Lung (tissue), 12 donors: ENCODE data around the gene CCDC167. TPM values are rescaled to one million over a fixed set of nuclear protein-coding genes. Genes with fewer than 3 reads are reported as not detected.
A peak's percentile ranks its signal among the peaks of the same experiment; 100 is the strongest.

ENCODE experiments used
- ATAC-seq: fragments of 200-7000 bp; cut with Tn5 transposase; one replicate; pipeline ENCODE4 v1.9.1; 2020; ENCODE audit warnings: moderate number of reproducible peaks; ENCODE audit not compliant: insufficient read depth, low FRiP score
- DNase-seq, 3 donors: peaks; one replicate each; pipeline ENCODE4 v3.0.0-alpha.2; 2013 to 2017
- H3K27ac ChIP-seq, 2 donors: one replicate each; pipeline ENCODE4 v1.5.1; 2013; ENCODE audit warnings: mild to moderate bottlenecking in 2 of 2, moderate library complexity in 2 of 2, control low read depth in 1 of 2, inconsistent platforms in 1 of 2, low read depth in 1 of 2, low read length in 1 of 2
- H3K27me3 ChIP-seq, 3 donors: one replicate each; pipeline ENCODE4 v1.5.1; 2013; ENCODE audit warnings: low read length in 2 of 3; ENCODE audit not compliant: control insufficient read depth in 3 of 3, insufficient read depth in 3 of 3
- H3K36me3 ChIP-seq, 4 donors: one replicate each; pipeline ENCODE4 v1.5.1; 2013; ENCODE audit warnings: low read length in 4 of 4, mild to moderate bottlenecking in 1 of 4, moderate library complexity in 1 of 4; ENCODE audit not compliant: control insufficient read depth in 4 of 4, insufficient read depth in 4 of 4
- H3K4me1 ChIP-seq, 5 donors: one replicate each; pipeline ENCODE4 v1.5.1; 2013; ENCODE audit warnings: low read length in 5 of 5, mild to moderate bottlenecking in 2 of 5, moderate library complexity in 1 of 5; ENCODE audit not compliant: control insufficient read depth in 5 of 5, insufficient read depth in 5 of 5
- H3K4me3 ChIP-seq: one replicate; pipeline ENCODE4 v1.5.1; 2013; ENCODE audit warnings: mild to moderate bottlenecking, control low read depth, moderate library complexity
- H3K9ac ChIP-seq, 2 donors: one replicate each; pipeline ENCODE4 v1.5.1; 2013; ENCODE audit warnings: low read length in 2 of 2, control low read depth in 1 of 2; ENCODE audit not compliant: insufficient read depth in 1 of 2
- H3K9me3 ChIP-seq, 4 donors: one replicate each; pipeline ENCODE4 v1.5.1; 2013; ENCODE audit warnings: low read length in 3 of 4, mild to moderate bottlenecking in 1 of 4, moderate library complexity in 1 of 4; ENCODE audit not compliant: control insufficient read depth in 4 of 4, insufficient read depth in 3 of 4
- CTCF ChIP-seq: IDR thresholded peaks from 2 replicates; pipeline ENCODE4 v1.5.1; 2012; ENCODE audit warnings: mild to moderate bottlenecking; ENCODE audit errors: control extremely low read depth, extremely low read depth
- WGBS, 2 donors: extraction: QIAGEN DNeasy Blood & Tissue Kit; methylation state at CpG; one replicate each; pipeline ENCODE4 v1.1.7; 2013; 5-methylcytosine and 5-hydroxymethylcytosine counted together
- polyA plus RNA-seq, 2 donors: library from polyadenylated mRNA; stranded (reverse); fragments of 200-250 nt; gene quantifications; one replicate each; pipeline ENCODE4 v1.2.1, GENCODE V29; 2013
- total RNA-seq, 2 donors: library from RNA; depleted of rRNA in 1 of 2; stranded (reverse); fragments of >200 nt in 1 of 2; gene quantifications; one replicate each; pipeline ENCODE4 v1.2.1, GENCODE V29; 2014 to 2021
- donor health status: control.
- donor health status: control.
- donor health status: Bipolar disorder and iron deficiency.
- donor health status: healthy.
- donor health status: DM: yes; HTN: yes; CAD: no.

Gene CCDC167
- total and polyA plus RNA-seq, 4 donors: 13.4 to 54.6 (median 23.1) TPM

DNA sequence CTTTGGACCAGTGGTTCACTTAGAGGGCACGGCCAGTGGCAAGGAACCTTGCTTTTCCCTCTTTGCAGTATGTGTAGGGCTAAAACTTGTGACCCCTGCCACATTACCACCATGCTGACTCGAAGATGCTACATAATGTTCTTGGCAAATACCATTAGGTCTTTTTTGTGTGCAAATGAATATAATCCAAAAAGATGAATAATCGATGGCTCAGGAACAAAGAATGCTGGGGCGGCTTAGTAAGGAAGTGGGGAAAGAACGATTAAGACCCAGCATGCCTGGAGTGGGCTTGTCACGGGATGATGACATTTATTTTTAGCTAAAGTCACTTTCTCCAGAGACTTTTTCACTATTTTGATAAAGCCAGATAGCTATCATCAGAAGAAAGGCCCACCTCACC lies 43.6 kb downstream of the CCDC167 start:
- Histone ChIP-seq H3K9me3 (no peaks in the 10 kb centered on the region), H3K27me3 (no peaks in the 10 kb centered on the region), H3K4me3 (no peak overlapping the region), H3K9ac (no peak overlapping the region), H3K4me1 (no peaks in the 10 kb centered on the region), H3K36me3 (peaks cover 27 to 47% (median 42%) of the 10 kb centered on the region in 4 donors), H3K27ac (no peak overlapping the region)
- no peak for TF ChIP-seq CTCF
- 93 to 95% methylated on average over 6 of the region's 6 CpGs for WGBS, 2 donors
- DNase-seq: no peak
- ATAC-seq: no peak

- H3K9ac ChIP-seq: no peak overlapping the region
- H3K4me1 ChIP-seq: no peaks in the 10 kb centered on the region
- no peak for DNase-seq
- no peaks in the 10 kb centered on the region for H3K9me3 ChIP-seq
- H3K36me3 ChIP-seq: peaks cover 27 to 48% (median 37%) of the 10 kb centered on the region in 4 donors
- H3K27me3 ChIP-seq: no peaks in the 10 kb centered on the region
- ATAC-seq: no peak
- H3K4me3 ChIP-seq: no peak overlapping the region
- H3K27ac ChIP-seq: peak overlapping the region in 1 of 2 donors; percentile 1
- no peak for TF ChIP-seq CTCF
- 76 to 87% methylated on average over 8 of the region's 8 CpGs for WGBS, 2 donors
Measured at GRCh38 chr6:37454420-37455140, 45.1 kb downstream of the CCDC167 start.

GRCh38 chr6:37452522-37452921 lies 47.2 kb downstream of the CCDC167 start:
- peaks cover 23 to 54% (median 31%) of the 10 kb centered on the region in 4 donors for H3K36me3 ChIP-seq
- 87 to 99% methylated on average over 3 of the region's 3 CpGs for WGBS, 2 donors

More at GRCh38 chr6:37452522-37452921, 47.2 kb downstream of the CCDC167 start:
- Histone ChIP-seq H3K4me1 (no peaks in the 10 kb centered on the region), H3K4me3 (no peak overlapping the region), H3K9ac (no peak overlapping the region), H3K9me3 (no peaks in the 10 kb centered on the region), H3K27me3 (no peaks in the 10 kb centered on the region), H3K27ac (no peak overlapping the region)
- DNase-seq (no peak), ATAC-seq (no peak)
- TF ChIP-seq CTCF: no peak
